Myocyte (in vitro differentiated cells): ENCODE data around the gene DCHS1. TPM values are rescaled to one million over a fixed set of nuclear protein-coding genes. Genes with fewer than 3 reads are reported as not detected.

Source experiments
- DNase-seq: peaks from one replicate; pipeline ENCODE4 v3.0.0-alpha.2; 2012; ENCODE audit warnings: low read depth
- total RNA-seq: library from RNA; depleted of rRNA; stranded (reverse); fragments of >200 nt; gene quantifications from 2 replicates; pipeline ENCODE4 v1.2.3, GENCODE V29; 2014

DCHS1 gene
- total RNA-seq, 1 donor from 2014 or later: 0.78 TPM

- DNase-seq: no peak
These were observed 16.4 kb upstream of the DCHS1 start for GRCh38 chr11:6671991-6672390.

- no peak for DNase-seq
These were observed 14.7 kb upstream of the DCHS1 start for GRCh38 chr11:6670202-6670830.

- DNase-seq: no peak
These were observed 12.2 kb upstream of the DCHS1 start for GRCh38 chr11:6667733-6668374.

DNA sequence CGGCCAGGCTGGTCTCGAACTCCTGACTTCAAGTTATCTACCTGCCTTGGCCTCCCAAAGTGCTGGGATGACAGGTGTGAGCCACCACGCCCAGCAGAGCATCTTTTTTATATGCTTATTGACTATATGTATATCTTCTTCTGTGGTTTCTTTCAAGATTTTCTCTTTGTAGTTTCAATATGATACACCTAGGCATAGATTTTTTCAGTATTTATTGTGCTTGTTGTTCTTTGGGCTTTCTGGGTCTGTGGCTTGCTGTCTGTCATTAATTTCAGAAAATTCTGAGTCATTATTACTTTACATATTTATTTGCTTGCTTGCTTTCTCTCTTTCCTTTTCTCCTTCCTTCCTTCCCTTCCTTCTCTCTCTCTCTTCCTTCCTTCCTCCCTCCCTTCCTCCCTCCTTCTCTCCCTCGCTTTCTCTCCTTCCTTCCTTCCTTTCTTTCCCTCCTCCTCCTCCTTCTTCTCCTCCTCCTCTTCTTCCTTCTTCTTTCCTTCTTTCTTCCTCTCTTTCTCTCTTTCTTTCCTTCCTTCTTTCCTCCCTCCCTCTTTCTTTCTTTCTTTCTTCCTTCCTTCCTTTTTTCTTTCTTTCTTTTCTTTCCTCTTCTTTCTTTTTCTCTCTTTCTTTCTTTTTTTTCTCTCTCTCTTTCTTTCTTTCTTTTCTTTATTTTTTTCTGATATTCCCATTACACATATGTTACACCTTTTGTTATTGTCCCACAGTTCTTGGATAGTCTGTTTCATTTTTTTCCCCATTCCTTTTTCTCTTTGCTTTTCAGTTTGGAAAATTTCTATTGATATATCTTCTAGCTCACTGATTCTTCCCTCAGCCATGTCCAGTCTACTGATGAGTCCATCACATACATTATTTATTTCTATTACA is 10.9 kb upstream of the DCHS1 start:
- no peak for DNase-seq

GRCh38 chr11:6664551-6664950 is 8.9 kb upstream of the DCHS1 start:
- DNase-seq: peak; percentile 13

DNA sequence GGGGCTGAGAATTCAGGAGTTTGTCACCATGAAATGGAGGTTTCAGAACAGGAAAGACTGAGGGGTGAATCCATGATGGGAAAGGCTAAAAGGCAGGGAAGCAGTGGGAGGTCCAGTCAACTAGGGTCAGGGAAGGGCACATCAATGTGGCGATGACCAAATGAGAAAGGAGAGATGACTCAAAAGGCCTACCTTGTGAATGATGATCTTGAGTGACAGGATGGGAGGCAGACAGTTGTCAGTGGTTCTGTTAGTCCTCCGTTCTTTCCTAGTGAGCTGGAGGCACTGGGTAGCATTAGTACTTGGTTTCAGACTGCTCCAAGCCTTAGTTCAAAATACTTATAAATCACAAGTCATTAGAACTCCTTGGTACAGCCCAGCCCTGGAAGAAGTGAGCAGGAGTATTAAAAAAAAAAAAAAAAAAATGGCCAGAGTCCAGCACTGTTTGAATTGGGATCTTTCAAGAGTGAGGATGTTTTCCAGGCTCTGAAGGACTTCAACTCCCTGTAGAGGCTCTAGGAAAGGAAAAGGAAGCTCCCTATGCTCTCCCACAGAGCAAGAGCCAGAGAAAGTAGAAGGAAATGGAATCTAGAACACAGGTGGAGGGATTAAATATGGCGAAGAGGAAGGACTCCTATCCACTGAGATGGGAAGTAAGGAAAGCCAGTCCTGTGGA is 8.3 kb upstream of the DCHS1 start:
- DNase-seq: peak; percentile 10

DNA sequence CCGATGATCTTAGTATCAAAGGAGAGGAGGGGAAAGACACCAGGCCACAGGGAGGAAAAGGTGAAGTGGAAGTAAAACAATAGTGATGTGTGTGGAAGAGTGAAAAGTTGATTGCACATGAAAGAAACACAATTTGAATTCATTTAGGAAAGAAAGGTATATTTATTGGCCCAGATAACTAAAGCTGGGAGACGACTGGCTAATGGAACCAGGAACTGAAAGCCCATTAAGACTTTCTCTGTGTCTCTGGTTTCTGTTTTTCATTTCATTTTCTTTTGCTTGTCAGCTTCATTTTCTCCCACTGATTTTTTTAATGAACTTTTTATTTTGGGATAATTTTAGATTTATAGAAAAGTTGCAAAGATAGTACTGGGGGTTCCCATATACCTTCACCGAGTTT is 5.1 kb upstream of the DCHS1 start:
- no peak for DNase-seq

DNA sequence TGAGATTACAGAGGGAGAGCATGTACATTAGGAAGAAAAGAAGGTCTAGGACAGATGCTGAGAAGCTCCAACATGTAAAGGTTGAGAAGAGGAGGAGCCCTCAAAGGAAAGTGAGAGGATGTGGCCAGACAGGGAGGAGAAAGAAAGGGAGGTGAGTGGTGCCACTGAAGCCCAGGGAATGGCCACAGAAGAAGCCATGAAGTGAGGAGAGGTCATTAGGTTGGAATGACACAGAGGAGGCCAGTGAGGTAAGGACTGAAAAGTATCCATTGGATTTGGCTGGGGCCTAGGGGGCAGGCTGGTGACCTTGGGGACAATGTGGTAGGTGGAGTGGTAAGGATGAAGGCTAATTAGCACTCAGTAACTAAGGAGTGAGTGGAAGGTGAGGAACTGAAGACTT is 3.0 kb upstream of the DCHS1 start:
- DNase-seq: no peak

GRCh38 chr11:6657346-6657745 is 1.7 kb upstream of the DCHS1 start:
- no peak for DNase-seq

GRCh38 chr11:6656936-6657335 is 1.3 kb upstream of the DCHS1 start:
- no peak for DNase-seq

DNA sequence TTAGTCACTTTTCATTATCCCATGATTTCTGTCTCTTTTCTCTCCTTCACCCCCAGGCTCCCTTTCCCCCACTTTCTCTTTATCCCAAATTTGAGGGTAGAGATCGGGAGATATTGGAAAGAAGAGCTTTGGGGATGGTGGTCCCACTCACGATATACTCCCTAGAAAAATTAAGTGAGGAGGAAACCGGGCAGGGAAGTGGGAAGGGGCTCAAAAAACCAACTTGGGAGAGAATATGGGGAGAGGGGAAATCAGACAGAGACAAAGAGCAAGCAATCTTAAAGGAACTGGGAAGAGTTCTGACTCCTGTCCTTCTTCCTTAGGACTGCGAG is 941 bp upstream of the DCHS1 start:
- DNase-seq: no peak

DNA sequence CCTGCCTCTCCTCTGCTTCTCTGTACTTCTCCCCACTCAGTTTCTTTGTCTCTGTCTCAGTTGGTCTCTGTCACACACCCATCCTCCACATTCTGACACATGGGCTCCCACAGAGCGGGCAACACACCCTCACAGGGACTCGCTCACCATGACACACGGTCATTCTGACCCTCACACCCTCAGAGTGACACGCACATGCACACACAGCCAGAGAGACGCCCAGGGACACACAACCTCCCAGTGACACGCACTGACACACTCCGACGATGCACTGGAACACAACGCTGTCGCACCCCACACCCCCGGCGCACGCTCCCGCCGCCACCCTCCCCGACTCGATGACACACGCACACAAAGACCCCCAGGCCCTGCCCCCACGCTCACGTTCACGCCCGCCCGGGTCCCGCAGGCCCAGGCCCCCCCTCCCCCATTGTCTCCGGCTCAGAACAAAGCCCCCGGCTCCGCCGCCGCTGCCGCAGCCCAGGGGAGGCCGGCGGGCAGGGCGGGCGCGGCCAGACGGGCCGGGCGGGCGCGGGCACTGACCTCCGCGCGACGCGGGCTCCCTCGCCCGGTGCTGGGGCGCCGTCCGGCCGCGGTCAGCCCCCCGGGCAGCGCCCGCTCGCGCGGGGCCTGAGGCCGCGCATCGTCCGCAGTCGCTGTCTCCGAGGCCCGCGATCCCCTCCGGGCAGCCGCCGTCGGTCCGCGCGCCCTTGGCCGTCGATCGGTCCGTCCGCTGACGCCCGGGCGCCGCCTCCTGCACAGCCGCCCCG is 404 bp downstream of the DCHS1 start:
- DNase-seq: no peak

DNA sequence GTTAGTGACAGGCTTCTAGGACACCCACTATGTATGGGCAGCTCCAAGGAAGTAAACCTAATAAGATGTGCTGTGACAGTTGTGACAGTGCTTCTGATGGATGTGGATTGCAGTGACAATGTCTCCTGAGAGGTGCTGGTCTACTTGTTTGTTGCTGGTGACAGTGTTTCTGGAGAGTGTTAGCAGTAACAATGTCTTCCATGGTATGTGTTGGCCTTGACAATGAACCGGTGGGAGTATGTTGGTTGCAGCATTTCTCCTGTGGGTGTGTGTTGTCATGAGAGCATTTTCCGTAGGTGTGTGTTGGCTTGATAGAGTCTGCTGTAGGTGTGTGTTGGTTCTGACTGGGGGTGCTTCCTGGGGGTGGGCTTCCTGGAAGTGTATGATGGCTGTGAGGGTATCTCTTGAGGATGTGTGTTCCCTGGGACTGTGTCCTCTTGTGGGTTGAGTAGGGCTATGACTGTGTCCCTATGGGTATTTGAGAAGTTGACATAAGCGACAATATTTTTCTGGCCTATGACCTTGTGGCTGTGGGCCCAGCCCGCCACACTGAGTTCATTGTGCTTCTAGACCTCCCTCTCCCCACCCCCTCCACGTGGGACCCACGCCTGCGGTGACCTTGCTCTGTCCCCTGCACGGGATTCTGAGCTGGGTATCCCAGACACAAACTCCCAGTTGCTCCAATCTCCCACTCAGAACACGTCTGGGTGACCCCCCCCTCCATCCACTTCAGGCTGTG is 1.2 kb downstream of the DCHS1 start:
- no peak for DNase-seq

- DNase-seq: no peak
These were observed 2.0 kb downstream of the DCHS1 start for GRCh38 chr11:6653656-6654055.

- no peak for DNase-seq
These were observed 2.5 kb downstream of the DCHS1 start for GRCh38 chr11:6653097-6653496.

- no peak for DNase-seq
These were observed 3.4 kb downstream of the DCHS1 start for GRCh38 chr11:6652182-6652581.

DNA sequence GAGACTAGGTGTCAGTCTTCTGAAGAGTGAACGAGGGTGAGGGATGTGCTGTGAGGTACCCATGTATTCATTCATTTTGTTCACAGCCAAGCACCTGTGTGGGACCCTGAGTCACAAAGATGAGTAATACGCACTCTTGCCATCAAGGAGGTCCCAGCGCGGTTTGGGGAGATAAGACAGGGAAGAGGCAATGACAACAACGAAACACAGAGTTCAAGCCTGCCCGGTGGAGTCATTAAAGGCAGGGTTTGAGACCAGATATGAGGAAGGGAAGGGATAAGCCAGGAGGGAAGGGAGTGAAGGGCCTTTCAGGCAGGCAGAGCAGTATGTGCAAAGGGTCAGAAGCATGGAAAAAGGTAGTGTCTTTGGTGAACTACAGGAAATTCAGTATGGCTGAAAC is 4.6 kb downstream of the DCHS1 start:
- no peak for DNase-seq

DNA sequence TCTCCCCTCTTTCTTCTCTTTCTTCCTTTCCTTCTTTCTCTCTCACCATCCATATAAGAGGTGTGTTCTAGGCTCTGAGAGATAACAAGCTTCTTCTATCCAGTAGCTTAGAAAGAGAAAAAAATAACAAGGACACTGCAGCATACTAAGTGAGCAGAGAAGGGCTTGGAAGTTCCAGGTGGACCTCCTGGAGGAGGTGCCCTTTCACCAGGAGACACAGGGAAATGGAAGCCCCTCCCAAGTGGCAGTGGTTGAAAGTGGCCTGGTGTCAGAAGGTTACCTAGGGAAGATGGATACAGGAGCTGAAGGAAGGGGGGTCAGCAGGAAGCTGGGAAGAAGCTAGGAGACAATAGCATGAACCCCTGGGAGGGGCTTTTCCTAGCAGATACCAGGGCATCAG is 5.5 kb downstream of the DCHS1 start:
- no peak for DNase-seq

- DNase-seq: no peak
These were observed 7.1 kb downstream of the DCHS1 start for GRCh38 chr11:6648501-6648900.

DNA sequence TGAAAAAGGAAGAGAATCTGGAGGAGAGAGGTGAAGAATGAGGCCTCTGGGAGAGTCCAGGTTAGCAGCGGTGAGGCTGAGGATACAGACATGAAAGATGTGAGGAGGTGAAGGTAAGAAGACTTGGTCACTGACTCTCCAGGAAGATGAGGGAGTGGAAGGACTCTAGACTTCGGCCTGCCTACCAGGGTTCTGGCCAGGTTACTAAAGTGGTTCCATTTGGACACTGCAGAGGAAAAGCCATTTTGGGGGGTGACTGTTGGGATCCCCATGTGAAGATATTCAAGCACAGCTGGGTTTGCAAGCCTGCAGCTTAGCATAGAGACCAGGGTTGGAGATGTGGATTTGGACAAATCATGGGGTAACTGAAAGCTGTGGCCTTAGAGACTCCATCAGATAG is 7.8 kb downstream of the DCHS1 start:
- no peak for DNase-seq
